BLaER1 (cell line): ENCODE data around the gene FOXN1.
"Not testable (repeated sequence)": the region's sequence is repeated elsewhere in the genome, so short reads cannot be mapped to it uniquely, and the experiment has no call there.

Source experiments
- H3K27ac ChIP-seq: shearing (Covaris generic); formaldehyde crosslinking; 2 replicates; pipeline ENCODE4 v1.8.1; 2022
- H3K27me3 ChIP-seq: shearing (Covaris generic); formaldehyde crosslinking; 2 replicates; pipeline ENCODE4 v1.8.1; 2022
- H3K36me3 ChIP-seq: shearing (Covaris generic); formaldehyde crosslinking; 2 replicates; pipeline ENCODE4 v1.8.1; 2022
- H3K4me1 ChIP-seq: shearing (Covaris generic); formaldehyde crosslinking; 2 replicates; pipeline ENCODE4 v1.8.1; 2022
- H3K4me2 ChIP-seq: shearing (Covaris generic); formaldehyde crosslinking; 2 replicates; pipeline ENCODE4 v1.8.1; 2022
- H3K4me3 ChIP-seq: shearing (Covaris generic); formaldehyde crosslinking; 2 replicates; pipeline ENCODE4 v1.8.1; 2022
- H3K9ac ChIP-seq: shearing (Covaris generic); formaldehyde crosslinking; 2 replicates; pipeline ENCODE4 v1.8.1; 2022
- H3K9me3 ChIP-seq: shearing (Covaris generic); formaldehyde crosslinking; 2 replicates; pipeline ENCODE4 v1.8.1; 2022
- H4K20me1 ChIP-seq: shearing (Covaris generic); formaldehyde crosslinking; 2 replicates; pipeline ENCODE4 v1.8.1; 2022
- Cebpa-rat ChIP-seq: shearing (Covaris generic); IDR thresholded peaks from 2 replicates; pipeline ENCODE4 v1.8.1; 2022

The FOXN1 gene

GRCh38 chr17:28572259-28573039 lies 66.3 kb downstream of the FOXN1 start:
- H3K27me3 ChIP-seq, result no peaks in the 10 kb centered on the region
- H3K9me3 ChIP-seq, result no peaks in the 10 kb centered on the region
- H3K4me3 ChIP-seq, result peak overlapping the region; percentile 96; the same call in 1 of the 2 replicates
- peaks cover 63% of the 10 kb centered on the region for H3K4me1 ChIP-seq
- no peak overlapping the region for H3K27ac ChIP-seq
- peak overlapping the region; percentile 88; the same call in 1 of the 2 replicates for H3K9ac ChIP-seq
- H3K36me3 ChIP-seq, result peaks cover 30% of the 10 kb centered on the region
- peak overlapping the region; percentile 94 for H3K4me2 ChIP-seq
- H4K20me1 ChIP-seq, result peaks cover 22% of the 10 kb centered on the region; the same call in 1 of the 2 replicates
- no peak for TF ChIP-seq Cebpa-rat

- H3K27me3 ChIP-seq, result no peaks in the 10 kb centered on the region
- peaks cover 59% of the 10 kb centered on the region for H3K4me1 ChIP-seq
- peaks cover 35% of the 10 kb centered on the region for H3K36me3 ChIP-seq
- no peak overlapping the region; the same call in 1 of the 2 replicates for H3K4me2 ChIP-seq
- no peak for TF ChIP-seq Cebpa-rat
- H4K20me1 ChIP-seq, result peaks cover 17% of the 10 kb centered on the region; the same call in 1 of the 2 replicates
- H3K27ac ChIP-seq, result no peak overlapping the region
- no peak overlapping the region for H3K9ac ChIP-seq
- H3K4me3 ChIP-seq, result no peak overlapping the region
- H3K9me3 ChIP-seq, result no peaks in the 10 kb centered on the region
These were observed 66.9 kb downstream of the FOXN1 start for GRCh38 chr17:28573040-28573380.

- no peak overlapping the region; the same call in 1 of the 2 replicates for H3K4me2 ChIP-seq
- peaks cover 56% of the 10 kb centered on the region for H3K4me1 ChIP-seq
- H3K27ac ChIP-seq, result no peak overlapping the region
- no peaks in the 10 kb centered on the region for H3K9me3 ChIP-seq
- H3K36me3 ChIP-seq, result peaks cover 40% of the 10 kb centered on the region
- H3K9ac ChIP-seq, result no peak overlapping the region
- no peaks in the 10 kb centered on the region for H3K27me3 ChIP-seq
- peaks cover 15% of the 10 kb centered on the region; the same call in 1 of the 2 replicates for H4K20me1 ChIP-seq
- no peak overlapping the region for H3K4me3 ChIP-seq
- TF ChIP-seq Cebpa-rat, result no peak
These were observed 67.4 kb downstream of the FOXN1 start for GRCh38 chr17:28573521-28573920.

- Histone ChIP-seq H3K9me3 (no peaks in the 10 kb centered on the region), H3K27ac (no peak overlapping the region), H3K4me3 (no peak overlapping the region), H4K20me1 (peaks cover 14% of the 10 kb centered on the region; the same call in 1 of the 2 replicates), H3K27me3 (no peaks in the 10 kb centered on the region), H3K4me1 (peaks cover 55% of the 10 kb centered on the region), H3K9ac (no peak overlapping the region), H3K4me2 (no peak overlapping the region), H3K36me3 (peaks cover 45% of the 10 kb centered on the region)
- TF ChIP-seq Cebpa-rat, result no peak
These were observed 67.9 kb downstream of the FOXN1 start for GRCh38 chr17:28573966-28574480.

GRCh38 chr17:28574526-28574925 lies 68.4 kb downstream of the FOXN1 start:
- H3K27me3 ChIP-seq, result no peaks in the 10 kb centered on the region
- H4K20me1 ChIP-seq, result peaks cover 9% of the 10 kb centered on the region; the same call in 1 of the 2 replicates
- peaks cover 50% of the 10 kb centered on the region for H3K4me1 ChIP-seq
- H3K36me3 ChIP-seq, result peaks cover 50% of the 10 kb centered on the region
- TF ChIP-seq Cebpa-rat, result no peak
- H3K4me2 ChIP-seq, result no peak overlapping the region
- H3K9ac ChIP-seq, result no peak overlapping the region
- H3K9me3 ChIP-seq, result no peaks in the 10 kb centered on the region
- no peak overlapping the region for H3K4me3 ChIP-seq
- no peak overlapping the region for H3K27ac ChIP-seq

GRCh38 chr17:28575126-28575795 lies 69.1 kb downstream of the FOXN1 start:
- Histone ChIP-seq H3K4me1 (peaks cover 43% of the 10 kb centered on the region), H3K4me2 (peak overlapping the region; percentile 77), H4K20me1 (peaks cover 2% of the 10 kb centered on the region), H3K27me3 (no peaks in the 10 kb centered on the region), H3K4me3 (peak overlapping the region; percentile 50; the same call in 1 of the 2 replicates), H3K9me3 (no peaks in the 10 kb centered on the region), H3K36me3 (peaks cover 58% of the 10 kb centered on the region), H3K9ac (no peak overlapping the region), H3K27ac (no peak overlapping the region)
- no peak for TF ChIP-seq Cebpa-rat

- peak overlapping the region; percentile 11; the same call in 1 of the 2 replicates for H3K9ac ChIP-seq
- H4K20me1 ChIP-seq, H3K27me3 ChIP-seq, H3K9me3 ChIP-seq, H3K27ac ChIP-seq: not testable (repeated sequence)
- peak overlapping the region; percentile 50; the same call in 1 of the 2 replicates for H3K4me3 ChIP-seq
- peaks cover 65% of the 10 kb centered on the region for H3K36me3 ChIP-seq
- H3K4me2 ChIP-seq, result peak overlapping the region; percentile 77
- H3K4me1 ChIP-seq, result peaks cover 39% of the 10 kb centered on the region
These were observed 69.9 kb downstream of the FOXN1 start for GRCh38 chr17:28576016-28576415.

- H3K36me3 ChIP-seq, result peaks cover 72% of the 10 kb centered on the region
- peaks cover 36% of the 10 kb centered on the region for H3K4me1 ChIP-seq
- no peaks in the 10 kb centered on the region for H3K27me3 ChIP-seq
- H3K9ac ChIP-seq, result peak within 1 kb of the TSS; percentile 11; the same call in 1 of the 2 replicates
- no peaks in the 10 kb centered on the region; the same call in 1 of the 2 replicates for H4K20me1 ChIP-seq
- peak within 1 kb of the TSS; percentile 61 for H3K4me3 ChIP-seq
- H3K9me3 ChIP-seq, result no peaks in the 10 kb centered on the region
- H3K27ac ChIP-seq, result 0 out of 2 replicates have a peak within 1 kb of the TSS, but pooled peaks have one; percentile 19
- peak within 1 kb of the TSS; percentile 77 for H3K4me2 ChIP-seq
- no peak for TF ChIP-seq Cebpa-rat
These were observed 70.8 kb downstream of the FOXN1 start, which contains the start of gene ALDOC for GRCh38 chr17:28576758-28577465. TSS of gene ALDOC (minus strand) at chr17:28576895. CDS start at chr17:28575532, 1,363 bp downstream.

GRCh38 chr17:28577466-28577824 lies 71.3 kb downstream of the FOXN1 start:
- Histone ChIP-seq H3K4me3 (no peak overlapping the region), H3K9me3 (no peaks in the 10 kb centered on the region), H3K4me1 (peaks cover 31% of the 10 kb centered on the region), H3K27me3 (no peaks in the 10 kb centered on the region), H3K27ac (0 out of 2 replicates have a peak overlapping the region, but pooled peaks have one; percentile 19), H3K9ac (no peak overlapping the region), H3K4me2 (peak overlapping the region; percentile 71), H3K36me3 (peaks cover 77% of the 10 kb centered on the region), H4K20me1 (no peaks in the 10 kb centered on the region; the same call in 1 of the 2 replicates)
- no peak for TF ChIP-seq Cebpa-rat
